Esophagus squamous epithelium (tissue), 5 donors: ENCODE data around the gene XRCC2. TPM values are rescaled to one million over a fixed set of nuclear protein-coding genes. Genes with fewer than 3 reads are reported as not detected.
"Not testable (repeated sequence)": the region's sequence is repeated elsewhere in the genome, so short reads cannot be mapped to it uniquely, and the experiment has no call there.

ENCODE experiments used
- DNase-seq: peaks from one replicate; lab custom pipeline; 2025; lab: John Stamatoyannopoulos, UW
- H3K27ac ChIP-seq, 4 donors: fragments of 200-600 bp; sonication (generic); one replicate each; pipeline ENCODE4 v1.5.1; 2016 to 2019; ENCODE audit warnings: mild to moderate bottlenecking in 1 of 4
- H3K27me3 ChIP-seq, 4 donors: fragments of 200-600 bp; sonication (generic); 1 replicate in 3 of 4; 2 replicates in 1 of 4; pipeline versions ENCODE4 v1.5.1 to v1.6.0; 2017 to 2021; ENCODE audit warnings: antibody characterized with exemption in 1 of 4
- H3K36me3 ChIP-seq, 3 donors: fragments of 200-600 bp; sonication (generic); one replicate each; pipeline ENCODE4 v1.5.1; 2016 to 2019
- H3K4me1 ChIP-seq, 3 donors: fragments of 200-600 bp; sonication (generic); one replicate each; pipeline ENCODE4 v1.5.1; 2017 to 2019
- H3K4me3 ChIP-seq, 4 donors: fragments of 200-600 bp; sonication (generic); 1 replicate in 3 of 4; 2 replicates in 1 of 4; pipeline ENCODE4 v1.5.1; 2016 to 2019; ENCODE audit warnings: mild to moderate bottlenecking in 2 of 4, moderate library complexity in 1 of 4
- H3K9me3 ChIP-seq, 3 donors: fragments of 200-600 bp; sonication (generic); one replicate each; pipeline ENCODE4 v1.5.1; 2016 to 2019
- CTCF ChIP-seq, 6 experiments: fragments of 450-650 bp in 4 of 6; fragments of 200-600 bp in 2 of 6; sonication (generic) in 2 of 6; IDR thresholded peaks; one replicate each; pipeline ENCODE4 v1.5.1; 2016 to 2019; ENCODE audit warnings: antibody characterized with exemption in 6 of 6, mild to moderate bottlenecking in 4 of 6, moderate library complexity in 4 of 6
- POLR2A ChIP-seq, 4 donors: fragments of 450-650 bp; IDR thresholded peaks; one replicate each; pipeline ENCODE4 v1.6.1; 2017; ENCODE audit warnings: antibody characterized with exemption in 4 of 4, mild to moderate bottlenecking in 4 of 4, moderate library complexity in 3 of 4
- WGBS, 2 donors: methylation state at CpG; one replicate each; pipeline ENCODE4 v1.1.5; 2018; 5-methylcytosine and 5-hydroxymethylcytosine counted together
- intact Hi-C: fragments of 100-400 bp; cut with DNase I; formaldehyde crosslinking; loops from one replicate; pipeline ENCODE4 v1.15.0; 2022
- total RNA-seq, 4 donors: library from RNA; depleted of rRNA; stranded (reverse); fragments of >200 nt; gene quantifications; one replicate each; pipeline ENCODE4 v1.1.0, GENCODE V29; 2016
- donor health status: DM: yes; HTN: yes; CAD: no.

The XRCC2 gene
- total RNA-seq, 4 donors from 2014 or later, result 1.5 to 5.5 (median 1.9) TPM

DNA sequence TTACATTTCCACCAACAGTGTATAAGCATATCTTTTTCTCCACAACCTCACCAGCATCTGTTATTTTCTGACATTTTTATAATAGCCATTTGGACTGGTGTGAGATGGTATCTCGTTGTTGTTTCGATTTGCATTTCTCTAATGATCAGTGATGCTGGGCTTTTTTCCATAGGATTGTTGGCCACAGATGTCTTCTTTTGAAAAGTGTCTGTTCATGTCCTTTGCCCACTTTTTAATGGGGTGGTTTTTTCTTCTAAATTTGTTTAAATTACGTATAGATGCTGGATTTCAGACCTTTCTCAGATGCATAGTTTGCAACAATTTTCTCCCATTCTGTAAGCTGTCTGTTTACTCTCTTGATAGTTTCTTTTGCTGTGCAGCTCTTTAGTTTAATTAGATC is 28.9 kb downstream of the XRCC2 start:
- Histone ChIP-seq H3K4me3 (no peak overlapping the region), H3K36me3 (no peaks in the 10 kb centered on the region), H3K27ac (no peak overlapping the region), H3K4me1 (no peaks in the 10 kb centered on the region), H3K9me3 (no peaks in the 10 kb centered on the region), H3K27me3 (no peaks in the 10 kb centered on the region)
- TF ChIP-seq CTCF (IDR thresholded peaks at IDR 0.05) (no peak), POLR2A (IDR thresholded peaks at IDR 0.05) (no peak)
- intact Hi-C loops, result no loop called here
- 98 to 100% methylated on average over 3 of the region's 3 CpGs for WGBS, 2 donors
- DNase-seq, result no peak

DNA sequence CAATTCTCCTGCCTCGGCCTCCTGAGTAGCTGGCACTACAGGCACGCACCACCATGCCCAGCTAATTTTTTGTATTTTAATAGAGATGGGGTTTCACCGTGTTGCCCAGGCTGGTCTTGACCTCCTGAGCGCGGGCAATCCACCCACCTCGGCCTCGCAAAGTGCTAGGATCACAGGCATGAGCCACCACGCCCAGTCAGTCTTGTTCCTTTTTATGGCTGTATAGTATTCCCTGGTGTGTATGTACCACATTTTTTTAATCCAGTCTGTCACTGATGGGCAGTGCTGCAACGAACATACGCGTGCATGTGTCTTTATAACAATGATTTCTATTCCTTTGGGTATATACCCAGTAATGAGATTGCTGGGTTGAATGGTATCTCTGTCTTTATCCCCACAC is 29.4 kb downstream of the XRCC2 start:
- H3K4me3 ChIP-seq, H3K36me3 ChIP-seq, H3K27ac ChIP-seq, intact Hi-C loops, DNase-seq, H3K27me3 ChIP-seq, H3K4me1 ChIP-seq, H3K9me3 ChIP-seq: not testable (repeated sequence)
- whole genome bisulfite sequencing, 2 donors, result 95 to 98% methylated on average over 11 of the region's 11 CpGs

DNA sequence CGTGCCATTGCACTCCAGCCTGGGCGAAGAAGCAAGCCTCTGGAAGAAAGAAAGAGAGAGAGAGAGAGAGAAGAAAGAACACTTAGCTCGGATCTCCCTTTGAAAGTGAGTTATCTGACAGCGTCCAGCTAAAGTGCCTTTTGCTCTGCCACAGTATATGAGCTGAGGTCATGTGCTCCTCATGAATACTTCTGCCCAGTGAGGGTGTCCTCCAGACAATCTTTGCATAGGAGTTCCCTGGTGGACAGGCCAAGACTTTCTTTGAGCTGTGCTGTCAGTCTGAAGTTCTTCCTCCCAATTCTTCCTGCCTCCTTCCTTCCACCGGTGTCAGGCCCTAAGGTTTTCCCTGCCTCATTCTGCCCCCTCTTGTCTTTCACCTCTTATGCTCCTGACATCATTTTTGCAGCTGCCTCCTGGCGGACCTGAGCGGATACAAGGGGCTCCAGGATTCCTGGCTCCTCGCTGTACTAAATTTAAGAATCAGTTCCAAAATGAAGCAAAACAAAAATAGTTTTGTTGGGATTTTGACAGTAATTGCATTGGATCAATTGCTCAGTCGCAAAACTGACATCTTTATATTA is 31.9 kb downstream of the XRCC2 start:
- no peaks in the 10 kb centered on the region for H3K4me1 ChIP-seq
- H3K36me3 ChIP-seq, result no peaks in the 10 kb centered on the region
- no peak overlapping the region for H3K27ac ChIP-seq
- no peak for TF ChIP-seq CTCF (IDR thresholded peaks at IDR 0.05)
- TF ChIP-seq POLR2A (IDR thresholded peaks at IDR 0.05), result no peak
- no peak for DNase-seq
- H3K9me3 ChIP-seq, result no peaks in the 10 kb centered on the region
- H3K27me3 ChIP-seq, result no peaks in the 10 kb centered on the region
- intact Hi-C loops, result no loop called here
- H3K4me3 ChIP-seq, result no peak overlapping the region
- 86 to 98% methylated on average over 9 of the region's 9 CpGs for WGBS, 2 donors

- Histone ChIP-seq H3K4me3 (no peak overlapping the region), H3K36me3 (no peaks in the 10 kb centered on the region), H3K9me3 (no peaks in the 10 kb centered on the region), H3K4me1 (no peaks in the 10 kb centered on the region), H3K27me3 (no peaks in the 10 kb centered on the region), H3K27ac (no peak overlapping the region)
- TF ChIP-seq CTCF (IDR thresholded peaks at IDR 0.05) (no peak), POLR2A (IDR thresholded peaks at IDR 0.05) (no peak)
- intact Hi-C loops, result no loop called here
- DNase-seq, result no peak
- WGBS, 2 donors, result 85 to 87% methylated on average over 4 to 6 of the region's 6 CpGs
These were observed 34.6 kb downstream of the XRCC2 start for GRCh38 chr7:152641384-152641783.

DNA sequence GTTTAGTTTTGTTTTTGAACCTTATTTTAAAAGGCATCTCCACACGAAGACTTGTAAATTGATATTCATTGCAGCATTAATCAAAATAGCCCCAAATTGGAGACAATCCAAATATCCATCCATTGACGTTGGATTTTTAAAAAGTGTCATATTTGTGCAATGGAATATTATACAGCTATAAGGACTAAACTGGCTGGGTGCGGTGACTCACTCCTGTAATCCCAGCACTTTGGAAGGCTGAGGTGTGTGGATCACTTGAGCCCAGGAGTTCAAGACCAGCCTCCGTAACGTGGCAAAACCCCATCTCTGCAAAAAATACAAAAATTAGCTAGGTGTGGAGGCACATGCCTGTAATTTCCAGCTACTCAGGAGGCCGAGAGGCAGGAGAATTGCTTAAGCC is 35.1 kb downstream of the XRCC2 start:
- no peak for TF ChIP-seq POLR2A (IDR thresholded peaks at IDR 0.05)
- TF ChIP-seq CTCF (IDR thresholded peaks at IDR 0.05), result no peak
- WGBS, 2 donors, result 63 to 71% methylated on average over 6 of the region's 6 CpGs
- H3K27ac ChIP-seq, result no peak overlapping the region
- DNase-seq, result no peak
- H3K4me3 ChIP-seq, result no peak overlapping the region
- no peaks in the 10 kb centered on the region for H3K9me3 ChIP-seq
- intact Hi-C loops, result no loop called here
- no peaks in the 10 kb centered on the region for H3K27me3 ChIP-seq
- no peaks in the 10 kb centered on the region for H3K4me1 ChIP-seq
- H3K36me3 ChIP-seq, result no peaks in the 10 kb centered on the region
